PC-3 (cell line): ENCODE measurements around the gene ADGRG6.

Experiments
- CTCF ChIP-seq: fragments of 300-600 bp; sonication (generic); conservative IDR thresholded peaks from 2 replicates; pipeline ENCODE4 v1.5.1; 2017; ENCODE audit warnings: antibody characterized with exemption, low read depth, mild to moderate bottlenecking, low read length
- EZH2 ChIP-seq: fragments of 300-600 bp; sonication (generic); IDR thresholded peaks from one replicate; pipeline ENCODE4 v1.6.1; 2017; ENCODE audit warnings: antibody characterized with exemption, mild to moderate bottlenecking, low read length; ENCODE audit not compliant: unreplicated experiment
- EZH2phosphoT487 ChIP-seq: fragments of 300-600 bp; sonication (generic); IDR thresholded peaks from 2 replicates; pipeline ENCODE4 v1.6.1; 2018; ENCODE audit warnings: mild to moderate bottlenecking, antibody characterized with exemption, low read length, borderline replicate concordance

DNA sequence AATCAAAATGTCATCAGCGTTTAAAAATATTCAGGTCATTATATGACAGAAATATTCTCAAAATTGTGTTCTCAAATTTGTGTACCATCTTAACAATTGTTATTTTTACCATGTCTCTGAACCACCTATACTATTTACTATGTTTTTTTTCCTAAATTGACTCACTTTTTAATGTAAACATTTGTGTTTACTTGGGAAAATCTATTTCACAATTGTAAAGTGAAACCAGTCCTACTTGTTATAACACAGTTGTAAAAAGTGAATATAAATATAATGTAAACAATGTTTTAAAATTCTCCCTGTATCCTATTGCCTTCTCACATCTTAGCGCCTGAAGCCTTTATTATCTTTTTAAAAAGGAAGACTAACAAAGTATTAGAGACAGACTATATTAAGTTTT is 83.5 kb downstream of the ADGRG6 start:
- TF ChIP-seq CTCF (no peak), EZH2 (no peak), EZH2phosphoT487 (no peak)
